HepG2 (cell line): Measurements from ENCODE around the gene LENG1. TPM values are rescaled to one million over a fixed set of nuclear protein-coding genes. Genes with fewer than 3 reads are reported as not detected.
A peak's percentile ranks its signal among the peaks of the same experiment; 100 is the strongest.

ENCODE experiments used
- ARID2 ChIP-seq: sonication (generic); formaldehyde crosslinking; IDR thresholded peaks from 2 replicates; pipeline ENCODE4 v1.8.1; 2022; ENCODE audit warnings: mild to moderate bottlenecking, missing genetic modification reagents, borderline replicate concordance
- BRF2 ChIP-seq: sonication (generic); formaldehyde crosslinking; IDR thresholded peaks from 2 replicates; pipeline ENCODE4 v1.8.1; 2022; ENCODE audit warnings: mild to moderate bottlenecking, missing genetic modification reagents
- CHD2 ChIP-seq: IDR thresholded peaks from 2 replicates; pipeline ENCODE4 v1.6.1; 2011; ENCODE audit warnings: low read depth, low read length, improper control_type of control experiment
- CREM ChIP-seq, 2 experiments: sonication (generic) in 1 of 2; formaldehyde crosslinking in 1 of 2; IDR thresholded peaks; 2 replicates each; pipeline versions ENCODE4 v1.4.0 to v1.6.1; 2016 to 2020; ENCODE audit warnings: antibody characterized with exemption in 1 of 2, mild to moderate bottlenecking in 1 of 2, missing genetic modification reagents in 1 of 2
- FOXK2 ChIP-seq: fragments of 450-650 bp; IDR thresholded peaks from 2 replicates; pipeline ENCODE4 v1.6.1; 2016
- GATAD1 ChIP-seq: IDR thresholded peaks from 2 replicates; pipeline ENCODE4 v1.6.1; 2016; ENCODE audit warnings: missing genetic modification reagents, missing compliant biosample characterization
- HNF1A ChIP-seq, 2 experiments: sonication (generic) in 1 of 2; formaldehyde crosslinking in 1 of 2; IDR thresholded peaks; 2 replicates each; pipeline versions ENCODE4 v1.4.0 to v1.6.1; 2016 to 2020; ENCODE audit warnings: borderline replicate concordance in 1 of 2, low read depth in 1 of 2, mild to moderate bottlenecking in 1 of 2, missing genetic modification reagents in 1 of 2
- JARID2 ChIP-seq: sonication (generic); formaldehyde crosslinking; IDR thresholded peaks from 2 replicates; pipeline ENCODE4 v1.8.1; 2023; ENCODE audit warnings: missing genetic modification reagents, inconsistent platforms; ENCODE audit not compliant: insufficient replicate concordance
- NBN ChIP-seq: fragments of 450-650 bp; conservative IDR thresholded peaks from 2 replicates; pipeline ENCODE4 v1.6.1; 2017
- TFE3 ChIP-seq: IDR thresholded peaks from 2 replicates; pipeline ENCODE4 v1.6.1; 2016
- THAP9 ChIP-seq: sonication (generic); formaldehyde crosslinking; IDR thresholded peaks from 2 replicates; pipeline ENCODE4; 2020; ENCODE audit warnings: missing genetic modification reagents, mild to moderate bottlenecking, borderline replicate concordance
- TIGD3 ChIP-seq: sonication (generic); formaldehyde crosslinking; IDR thresholded peaks from 2 replicates; pipeline ENCODE4 v1.5.1; 2020; ENCODE audit warnings: mild to moderate bottlenecking, missing genetic modification reagents, borderline replicate concordance
- U2AF1 ChIP-seq: fragments of 200-400 bp; formaldehyde crosslinking; optimal IDR thresholded peaks from 2 replicates; pipeline ENCODE3; 2017; ENCODE audit warnings: mild to moderate bottlenecking, low read depth, low read length
- XRCC5 ChIP-seq: fragments of 200-400 bp; formaldehyde crosslinking; optimal IDR thresholded peaks from 2 replicates; pipeline ENCODE3; 2017; ENCODE audit warnings: mild to moderate bottlenecking, low read length
- ZNF562 ChIP-seq: sonication (generic); formaldehyde crosslinking; IDR thresholded peaks from 2 replicates; pipeline ENCODE4 v1.8.0; 2022; ENCODE audit warnings: missing genetic modification reagents, borderline replicate concordance
- ZNF644 ChIP-seq: IDR thresholded peaks from 2 replicates; pipeline ENCODE4 v1.6.1; 2016; ENCODE audit warnings: low read depth
- polyA plus RNA-seq, 8 experiments: library from polyadenylated mRNA; depleted of rRNA in 3 of 8; stranded (reverse) in 7 of 8; unstranded in 1 of 8; fragments of >200 nt; fragmentation: Illumina TruSeq in 4 of 8; extraction: Trizol in 4 of 8; gene quantifications; 2 replicates each; pipeline versions ENCODE4 v1.2.1 to v1.2.3, GENCODE V29; 2011 to 2016; ENCODE audit warnings: low read depth in 4 of 8, missing spikeins in 1 of 8, mixed read lengths in 1 of 8; ENCODE audit not compliant: insufficient read depth in 1 of 8
- total RNA-seq, 5 experiments: library from RNA; depleted of rRNA; stranded (reverse); fragments of >200 nt; fragmentation: Illumina TruSeq; extraction: Trizol; gene quantifications; 2 replicates each; pipeline ENCODE4 v1.2.3, GENCODE V29; 2016; ENCODE audit warnings: low read depth in 1 of 5

The LENG1 gene
- total and polyA plus RNA-seq, 2 of the 13 experiments (the other 11 are each of a cell fraction or from before 2014, with no cell fraction given): 1.8 to 3.8 TPM

- TF ChIP-seq CREM (IDR thresholded peaks at IDR 0.05): peak; percentile 66; the same call in 1 of the 2 replicates
- TF ChIP-seq CREM (CRISPR knock-in tag; IDR thresholded peaks at IDR 0.05): no peak
- TF ChIP-seq XRCC5: no peak
- peak; percentile 70 for TF ChIP-seq TFE3
- peak; percentile 77 for TF ChIP-seq FOXK2
- no peak for TF ChIP-seq ZNF562
- no peak for TF ChIP-seq U2AF1
- no peak for TF ChIP-seq HNF1A (IDR thresholded peaks at IDR 0.05; ENCODE audit: low read depth)
- no peak; the same call in 1 of the 2 replicates for TF ChIP-seq HNF1A (CRISPR knock-in tag; IDR thresholded peaks at IDR 0.05; ENCODE audit: borderline replicate concordance)
- TF ChIP-seq THAP9 (CRISPR knock-in tag): no peak
- TF ChIP-seq TIGD3 (CRISPR knock-in tag): no peak
- no peak for TF ChIP-seq BRF2
- no peak for TF ChIP-seq ZNF644 (CRISPR knock-in tag)
- no peak for TF ChIP-seq NBN
- no peak for TF ChIP-seq CHD2
- TF ChIP-seq JARID2: no peak
- no peak for TF ChIP-seq ARID2 (CRISPR knock-in tag)
- TF ChIP-seq GATAD1: no peak; the same call in none of the 2 replicates
Measured at GRCh38 chr19:54189735-54190502, 30.4 kb upstream of the LENG1 start (continued).
